Right ventricle myocardium inferior (tissue), 1 donor: Measurements from ENCODE around the gene CCNE1. TPM values are rescaled to one million over a fixed set of nuclear protein-coding genes. Genes with fewer than 3 reads are reported as not detected.
"Not testable (repeated sequence)": the region's sequence is repeated elsewhere in the genome, so short reads cannot be mapped to it uniquely, and the experiment has no call there.

Source experiments
- ATAC-seq: fragments of 200-7000 bp; cut with Tn5 transposase; one replicate; pipeline ENCODE4 v1.9.1; 2020; ENCODE audit warnings: mild to moderate bottlenecking, moderate library complexity
- DNase-seq: peaks from one replicate; pipeline ENCODE4 v3.0.0; 2021; ENCODE audit errors: missing footprints
- intact Hi-C: fragments of 100-400 bp; cut with DNase I; formaldehyde crosslinking; loops from one replicate; pipeline ENCODE4 v1.11.0; 2022
- total RNA-seq: library from RNA; stranded (reverse); fragmentation: NEBNext Ultra II Directional; extraction: Animal tissue kit (Norgen Biotek cat#: 25700); gene quantifications from one replicate; pipeline ENCODE4 v1.2.1, GENCODE V29; 2021
- donor health status: DM: no; HTN: yes; CAD: no; lungs with severe emphysema.

The CCNE1 gene
- total RNA-seq, 1 donor from 2014 or later, result 3.1 TPM

DNA sequence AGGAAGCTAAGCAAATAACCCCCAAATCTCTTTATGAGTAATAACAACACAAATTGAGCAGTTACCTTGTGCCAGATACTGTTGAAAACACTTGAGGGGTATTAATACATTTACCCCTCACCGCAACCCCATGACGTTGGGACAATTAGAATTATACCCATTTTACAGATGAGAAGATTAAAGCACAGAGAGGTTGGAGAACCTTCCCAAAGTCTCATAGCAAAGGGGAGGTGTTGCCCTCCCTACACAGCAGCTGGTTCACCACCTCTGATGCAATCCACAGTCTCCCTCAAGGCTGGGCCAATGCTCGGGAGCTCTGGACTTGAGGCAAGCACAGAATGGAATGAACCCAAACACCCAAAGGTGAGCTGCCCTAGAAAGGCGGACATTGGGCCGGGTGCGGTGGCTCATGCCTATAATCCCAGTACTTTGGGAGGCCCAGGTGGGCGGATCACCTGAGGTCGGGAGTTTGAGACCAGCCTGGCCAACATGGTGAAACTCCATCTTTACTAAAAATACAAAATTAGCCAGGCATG, 3.9 kb upstream of the CCNE1 start:
- intact Hi-C loops, result no loop called here
- DNase-seq, result peak; percentile 35
- no peak for ATAC-seq

DNA sequence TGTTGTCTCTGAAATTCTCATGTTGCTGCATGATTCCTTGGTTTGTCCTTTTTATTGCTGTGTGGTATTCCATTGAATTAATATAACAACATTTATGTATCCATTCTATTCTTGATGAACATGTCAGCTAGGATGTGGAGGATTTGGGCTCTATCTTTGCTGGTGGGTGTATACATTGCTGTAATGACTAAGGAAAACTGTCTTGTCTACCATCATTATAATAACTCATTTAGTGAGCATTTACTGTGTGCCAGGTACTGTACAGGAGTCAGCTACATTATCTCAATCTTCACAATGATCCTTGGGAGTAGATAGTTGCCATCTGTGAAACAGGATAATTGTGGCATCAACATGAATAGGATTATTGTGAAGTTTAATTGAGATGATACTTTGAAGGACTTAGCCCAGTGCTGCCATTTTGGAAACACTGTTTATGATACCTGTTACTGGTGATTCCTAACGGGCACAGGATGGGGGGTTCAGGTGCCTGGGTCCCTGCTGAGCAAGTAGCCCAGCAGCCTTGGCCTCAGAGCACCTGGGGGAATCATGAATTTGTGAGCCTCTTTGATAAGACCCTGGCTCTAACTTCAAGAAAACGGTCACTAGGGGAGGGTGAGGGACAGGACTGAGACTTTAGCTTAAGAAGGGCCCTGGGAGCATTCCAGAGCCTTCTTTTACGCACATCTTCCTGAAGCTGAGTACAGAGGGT, 1.8 kb upstream of the CCNE1 start:
- DNase-seq (peak; percentile 13), ATAC-seq (no peak)
- intact Hi-C loops, result no loop called here

DNA sequence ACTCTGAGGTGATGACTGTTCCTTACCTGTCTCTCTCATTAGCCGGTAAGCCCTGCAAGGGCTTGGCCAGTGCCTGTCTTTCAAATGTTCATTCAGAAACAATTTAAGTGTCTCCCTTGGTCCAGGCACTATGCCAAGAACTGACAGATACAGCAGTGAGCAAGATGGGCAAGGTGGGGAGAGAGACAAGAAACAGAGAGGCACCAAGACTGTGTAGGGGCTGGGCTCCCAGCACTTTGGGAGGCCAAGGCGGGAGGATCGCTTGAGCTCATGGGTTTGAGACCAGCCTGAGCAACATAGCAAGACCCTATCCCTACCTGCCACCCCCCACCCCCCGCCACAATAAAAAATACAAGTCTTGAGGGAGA, 1.3 kb upstream of the CCNE1 start:
- ATAC-seq (no peak), DNase-seq (peak; percentile 3)
- intact Hi-C loops, result no loop called here

DNA sequence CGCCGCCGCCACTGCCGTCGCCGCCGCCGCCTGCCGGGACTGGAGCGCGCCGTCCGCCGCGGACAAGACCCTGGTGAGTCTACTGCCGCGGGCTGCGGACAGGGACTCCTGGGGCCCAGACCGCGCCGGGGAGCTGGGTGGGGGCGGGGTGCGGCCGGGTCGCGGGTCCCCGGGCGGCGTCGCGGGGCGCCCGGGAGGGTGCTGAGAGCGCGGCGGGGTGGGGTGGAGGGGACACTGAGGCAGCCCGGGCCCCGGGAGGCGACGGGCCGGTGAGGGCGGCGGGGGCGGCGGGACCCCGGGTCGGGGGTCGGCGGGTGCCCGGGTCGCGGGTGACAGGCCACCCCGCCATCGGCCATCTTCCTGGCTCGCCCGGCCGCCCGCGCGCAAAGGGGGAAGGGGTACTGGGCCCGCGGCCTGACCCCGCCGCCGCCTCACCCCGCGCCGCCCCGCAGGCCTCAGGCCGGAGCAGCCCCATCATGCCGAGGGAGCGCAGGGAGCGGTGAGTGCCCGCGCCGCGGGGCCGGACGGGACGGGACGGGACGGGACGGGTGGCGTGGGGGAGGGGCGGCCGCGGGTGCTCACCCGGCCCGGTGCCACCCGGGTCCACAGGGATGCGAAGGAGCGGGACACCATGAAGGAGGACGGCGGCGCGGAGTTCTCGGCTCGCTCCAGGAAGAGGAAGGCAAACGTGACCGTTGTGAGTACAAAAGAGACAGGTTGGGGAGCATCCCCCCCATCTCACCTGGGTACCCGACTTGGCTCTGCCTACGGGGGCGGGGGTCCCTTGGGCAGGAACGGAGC, 489 bp downstream of the CCNE1 start:
- ATAC-seq (no peak), DNase-seq (peak; percentile 73)
- intact Hi-C loops, result no loop called here

DNA sequence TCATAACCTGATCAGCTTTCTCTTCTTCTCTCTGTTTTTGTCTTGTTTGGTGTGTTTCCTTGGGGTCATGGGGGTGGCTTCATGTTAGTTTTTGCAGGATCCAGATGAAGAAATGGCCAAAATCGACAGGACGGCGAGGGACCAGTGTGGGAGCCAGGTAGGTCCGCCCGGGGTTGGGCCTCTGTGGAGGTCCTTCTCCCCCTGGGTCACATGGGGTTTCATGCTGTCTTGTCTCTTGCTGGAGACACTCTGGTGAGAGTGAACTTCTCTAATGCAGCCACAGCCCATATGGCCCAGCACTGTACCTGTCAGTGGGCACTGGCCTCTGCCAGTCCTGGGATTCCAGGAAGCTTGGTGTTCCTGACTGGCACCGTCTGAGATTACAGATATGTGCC, 1.1 kb downstream of the CCNE1 start:
- intact Hi-C loops, result no loop called here
- no peak for ATAC-seq
- DNase-seq, result no peak

DNA sequence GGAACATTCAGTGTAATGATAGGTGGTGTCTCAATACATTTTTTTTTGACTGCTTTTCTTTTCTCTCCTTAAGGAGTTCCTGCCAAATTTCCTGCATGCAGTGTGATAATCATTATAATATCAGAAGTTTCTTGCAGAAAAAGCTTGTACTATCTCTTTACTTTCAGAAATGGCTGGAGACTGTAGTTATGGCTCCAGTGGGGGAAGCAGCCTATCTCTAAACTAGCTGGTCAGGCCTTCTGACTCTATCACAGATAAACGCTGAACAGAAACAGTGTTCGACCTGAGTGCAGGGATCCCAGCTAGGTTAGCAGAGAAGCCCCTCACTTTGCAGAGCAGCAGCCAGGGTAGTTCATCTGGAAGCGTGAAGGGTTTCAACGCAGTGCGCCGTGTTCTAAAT, 1.9 kb downstream of the CCNE1 start:
- ATAC-seq (no peak), DNase-seq (peak; percentile 15)
- intact Hi-C loops, result no loop called here

DNA sequence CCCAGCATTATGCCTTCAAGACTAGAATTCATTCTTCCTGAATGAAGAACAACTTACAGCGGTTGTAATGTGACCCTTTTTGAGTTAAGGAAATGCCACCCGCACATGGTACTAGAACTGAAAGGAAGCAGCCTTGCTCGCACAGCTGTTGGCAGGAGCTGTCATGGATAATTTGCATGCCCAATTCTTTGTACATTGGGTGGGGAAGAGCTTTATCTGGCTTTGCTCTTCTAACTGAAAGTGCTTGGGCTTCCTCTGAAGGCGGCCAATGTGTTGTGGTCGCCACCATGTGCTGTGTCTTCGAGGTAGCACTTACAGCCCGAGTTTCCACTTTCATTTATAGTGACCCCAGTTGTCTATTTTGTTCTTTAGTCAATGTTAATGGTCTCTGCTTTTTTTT, 3.4 kb downstream of the CCNE1 start:
- intact Hi-C loops, result no loop called here
- no peak for DNase-seq
- no peak for ATAC-seq

DNA sequence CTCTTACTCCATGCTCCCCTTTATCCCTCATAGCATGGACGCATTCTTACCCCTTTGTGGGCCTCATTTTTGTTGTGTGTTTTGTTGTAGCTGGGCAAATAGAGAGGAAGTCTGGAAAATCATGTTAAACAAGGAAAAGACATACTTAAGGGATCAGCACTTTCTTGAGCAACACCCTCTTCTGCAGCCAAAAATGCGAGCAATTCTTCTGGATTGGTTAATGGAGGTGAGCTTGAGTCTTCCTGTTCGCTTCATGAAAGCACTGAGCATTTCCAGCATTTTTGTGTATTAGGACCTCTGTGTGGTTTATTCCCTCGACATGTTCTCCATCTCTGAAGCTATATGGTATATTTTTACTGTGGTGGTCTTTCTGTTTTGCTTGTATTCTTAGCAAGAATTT, 5.5 kb downstream of the CCNE1 start:
- intact Hi-C loops, result no loop called here
- no peak for DNase-seq
- no peak for ATAC-seq

DNA sequence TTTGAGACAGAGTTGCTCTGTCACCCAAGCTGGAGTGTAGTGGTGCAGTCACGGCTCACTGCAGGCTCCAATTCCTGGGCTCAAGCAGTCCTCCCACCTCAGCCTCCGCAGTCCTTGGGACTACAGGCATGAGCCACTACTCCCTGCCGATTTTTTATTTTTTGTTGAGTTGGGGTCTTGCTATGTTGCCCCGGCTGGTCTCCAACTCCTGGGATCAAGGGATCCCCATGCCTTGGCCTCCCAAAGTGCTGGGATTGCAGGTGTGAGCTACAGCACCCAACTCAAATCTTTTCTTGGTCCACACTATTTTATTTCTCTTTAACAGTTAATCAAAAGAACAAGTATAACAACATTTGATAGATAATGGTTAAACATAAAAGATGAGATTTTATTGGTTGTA, 7.5 kb downstream of the CCNE1 start:
- DNase-seq (no peak), ATAC-seq (no peak)
- intact Hi-C loops, result no loop called here

DNA sequence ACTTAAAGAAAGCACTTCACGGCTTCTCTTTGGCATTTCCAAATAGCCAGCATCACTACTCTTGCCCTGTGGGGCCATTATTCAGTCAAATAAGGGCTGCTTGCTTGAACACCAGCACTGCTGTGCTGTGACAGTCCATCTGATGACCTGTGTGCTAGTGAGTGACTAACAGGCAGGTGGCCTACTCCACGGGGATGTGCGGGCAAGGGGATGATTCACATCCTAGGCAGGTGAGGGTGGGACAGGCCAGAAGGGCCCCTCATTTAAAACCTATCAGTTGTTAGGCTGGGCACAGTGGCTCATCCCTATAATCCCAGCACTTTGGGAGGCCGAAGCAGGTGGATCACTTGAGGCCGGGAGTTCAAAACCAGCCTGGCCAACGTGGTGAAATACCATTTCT, 8.2 kb downstream of the CCNE1 start:
- no peak for DNase-seq
- no peak for ATAC-seq
- intact Hi-C loops, result no loop called here

DNA sequence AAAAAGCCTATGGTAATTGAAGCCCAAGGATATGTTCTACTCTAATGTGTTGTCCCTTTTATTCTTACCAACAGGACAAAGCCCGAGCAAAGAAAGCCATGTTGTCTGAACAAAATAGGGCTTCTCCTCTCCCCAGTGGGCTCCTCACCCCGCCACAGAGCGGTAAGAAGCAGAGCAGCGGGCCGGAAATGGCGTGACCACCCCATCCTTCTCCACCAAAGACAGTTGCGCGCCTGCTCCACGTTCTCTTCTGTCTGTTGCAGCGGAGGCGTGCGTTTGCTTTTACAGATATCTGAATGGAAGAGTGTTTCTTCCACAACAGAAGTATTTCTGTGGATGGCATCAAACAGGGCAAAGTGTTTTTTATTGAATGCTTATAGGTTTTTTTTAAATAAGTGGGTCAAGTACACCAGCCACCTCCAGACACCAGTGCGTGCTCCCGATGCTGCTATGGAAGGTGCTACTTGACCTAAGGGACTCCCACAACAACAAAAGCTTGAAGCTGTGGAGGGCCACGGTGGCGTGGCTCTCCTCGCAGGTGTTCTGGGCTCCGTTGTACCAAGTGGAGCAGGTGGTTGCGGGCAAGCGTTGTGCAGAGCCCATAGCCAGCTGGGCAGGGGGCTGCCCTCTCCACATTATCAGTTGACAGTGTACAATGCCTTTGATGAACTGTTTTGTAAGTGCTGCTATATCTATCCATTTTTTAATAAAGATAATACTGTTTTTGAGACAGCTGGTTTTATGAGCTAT, 12.0 kb downstream of the CCNE1 start:
- DNase-seq (no peak), ATAC-seq (no peak)
- intact Hi-C loops, result no loop called here

DNA sequence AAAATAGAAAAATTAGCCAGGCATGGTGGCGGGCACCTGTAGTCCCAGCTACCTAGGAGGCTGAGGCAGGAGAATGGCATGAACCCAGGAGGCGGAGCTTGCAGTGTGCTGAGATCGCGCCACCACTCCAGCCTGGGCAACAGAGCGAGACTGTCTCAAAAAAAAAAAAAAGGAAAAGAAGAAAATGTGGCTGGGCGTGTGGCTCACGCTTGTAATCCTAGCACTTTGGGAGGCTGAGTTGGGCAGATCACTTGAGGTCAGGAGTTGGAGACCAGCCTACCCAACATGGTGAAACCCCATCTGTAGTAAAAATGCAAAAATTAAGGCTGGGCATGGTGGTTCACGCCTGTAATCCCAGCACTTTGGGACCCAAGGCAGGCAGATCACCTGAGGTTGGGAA, 13.5 kb downstream of the CCNE1 start:
- ATAC-seq, DNase-seq, intact Hi-C loops: not testable (repeated sequence)

DNA sequence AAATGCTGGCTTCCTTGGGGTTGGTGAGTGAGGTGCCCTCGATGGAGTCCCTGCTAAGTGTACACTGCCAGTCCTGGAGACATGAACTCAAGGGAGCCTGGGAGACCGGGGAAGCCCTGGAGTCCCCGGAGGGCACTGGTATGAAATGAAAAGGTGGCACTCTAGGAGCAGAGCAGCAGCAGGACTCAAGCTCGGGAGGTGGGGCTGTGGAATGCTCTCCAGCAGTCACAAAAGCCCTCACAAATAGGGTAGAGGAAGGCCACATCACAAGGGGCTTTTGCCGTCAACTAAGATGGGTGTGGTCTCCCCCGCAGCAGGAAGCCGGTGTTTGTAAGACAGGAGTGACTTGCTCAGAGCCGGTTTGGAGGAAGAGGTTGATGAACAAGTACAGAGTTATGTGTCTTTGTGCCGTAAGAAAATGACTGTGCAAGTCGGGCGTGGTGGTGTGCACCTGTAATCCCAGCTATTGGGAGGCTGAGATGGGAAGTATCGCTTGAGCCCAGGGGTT, 19.3 kb downstream of the CCNE1 start:
- ATAC-seq, result no peak
- intact Hi-C loops, result no loop called here
- DNase-seq, result no peak

DNA sequence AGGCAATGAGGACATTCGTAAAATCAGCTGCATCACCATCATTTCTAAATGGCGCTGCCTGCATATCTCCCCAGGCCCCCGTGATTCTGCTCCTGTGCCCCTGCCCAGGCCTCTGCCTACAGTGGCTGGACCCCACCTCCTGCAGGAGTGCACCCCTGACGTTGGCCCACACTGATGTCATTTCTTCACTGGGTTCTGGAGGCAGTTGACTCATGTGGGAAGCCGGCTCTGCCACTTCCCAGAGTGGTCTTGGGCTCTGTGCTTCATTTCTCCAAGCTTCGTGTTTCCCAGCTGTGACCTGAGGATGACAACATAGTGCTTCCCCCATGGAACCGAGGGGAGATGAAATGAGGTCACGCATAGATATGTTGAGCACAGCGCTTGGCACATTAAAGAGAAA, 19.9 kb downstream of the CCNE1 start:
- ATAC-seq (no peak), DNase-seq (no peak)
- intact Hi-C loops, result no loop called here

DNA sequence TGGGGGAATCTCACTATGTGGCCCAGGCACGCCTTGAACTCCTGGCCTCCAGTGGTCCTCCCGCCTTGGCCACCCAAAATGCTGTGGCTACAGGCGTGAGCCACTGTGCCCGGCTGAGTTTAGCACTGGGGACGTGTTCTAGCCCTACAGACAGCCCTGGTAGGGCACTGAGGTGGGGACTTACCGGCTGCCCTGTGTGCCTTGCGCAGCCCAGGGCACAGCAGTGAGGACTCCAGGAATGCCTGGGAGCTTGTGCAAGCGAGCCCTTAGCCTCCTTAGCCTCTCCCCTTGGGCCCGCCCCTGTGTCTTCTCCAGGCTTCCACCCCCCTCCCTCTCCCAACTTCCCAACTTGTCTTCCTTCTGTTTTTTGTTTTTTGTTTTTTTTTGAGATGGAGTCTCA, 21.0 kb downstream of the CCNE1 start:
- DNase-seq, result no peak
- ATAC-seq, result no peak
- intact Hi-C loops, result no loop called here

DNA sequence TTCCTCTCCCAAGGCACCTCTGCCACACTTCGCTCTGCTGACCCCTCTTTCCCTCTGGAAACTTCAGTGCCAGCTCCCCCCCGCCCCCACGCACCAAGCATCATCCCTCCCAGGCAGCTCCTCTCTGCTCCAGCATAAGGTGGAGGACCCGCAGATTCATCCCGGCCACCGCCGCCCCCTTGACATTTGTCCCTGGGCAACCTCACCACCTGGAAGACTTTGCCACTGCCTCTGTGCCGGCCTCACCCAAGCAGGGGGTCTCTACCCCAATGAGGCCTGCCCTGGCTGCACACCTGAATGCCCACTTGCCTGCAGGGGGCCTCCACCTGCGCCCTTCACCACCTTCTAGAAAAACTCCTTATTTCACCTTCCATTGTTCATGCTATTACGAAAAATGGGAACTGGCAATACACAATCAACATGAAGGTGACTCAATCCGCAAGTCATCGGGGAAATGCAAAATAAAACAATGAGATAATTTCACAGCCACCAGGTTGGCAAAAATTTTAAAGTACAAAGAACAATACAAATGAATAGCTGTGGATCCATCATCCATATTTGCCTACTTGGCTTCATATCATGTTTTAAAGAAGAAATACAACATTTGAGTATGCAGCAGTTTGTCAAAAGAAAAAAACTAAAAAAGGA, 21.9 kb downstream of the CCNE1 start:
- ATAC-seq (no peak), DNase-seq (no peak)
- intact Hi-C loops, result no loop called here

DNA sequence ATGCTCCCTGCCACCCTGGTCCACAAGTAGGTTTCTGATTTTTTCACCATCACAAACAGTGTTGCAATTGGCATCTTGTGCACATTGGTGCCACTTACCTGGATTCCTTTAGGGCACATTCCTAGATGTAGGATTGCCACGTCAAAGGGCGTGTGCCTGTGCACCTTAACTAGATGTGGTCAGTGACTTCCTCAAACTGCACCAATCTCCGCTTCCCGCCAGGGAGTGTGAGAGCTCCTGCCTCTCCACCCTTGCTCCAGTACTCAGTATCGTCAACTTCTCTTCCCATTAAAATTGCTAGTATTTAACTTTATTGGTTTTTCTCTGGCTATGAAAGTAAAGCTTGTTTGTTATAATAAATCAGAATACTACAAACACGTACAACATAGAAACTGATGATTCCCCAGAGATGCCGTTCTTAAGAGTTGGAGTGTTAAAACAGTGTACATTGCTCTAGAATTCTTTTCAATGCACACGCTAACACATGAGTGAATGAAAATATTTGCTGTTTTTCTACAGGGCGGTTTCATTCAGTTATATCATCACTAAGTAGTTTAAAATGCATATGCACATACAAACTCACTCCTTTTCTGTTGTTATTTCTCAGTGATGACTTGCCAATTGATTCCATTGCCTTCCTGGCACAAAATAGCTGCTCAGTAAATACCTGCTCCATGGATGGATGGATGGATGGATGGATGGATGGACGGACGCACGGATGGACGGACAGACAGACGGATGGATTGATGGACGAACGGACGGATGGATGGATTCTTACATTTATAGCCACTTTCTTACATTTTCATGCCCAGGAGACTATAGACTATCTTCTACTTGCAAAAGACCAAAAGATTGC, 23.4 kb downstream of the CCNE1 start:
- intact Hi-C loops, result no loop called here
- no peak for DNase-seq
- ATAC-seq, result no peak

DNA sequence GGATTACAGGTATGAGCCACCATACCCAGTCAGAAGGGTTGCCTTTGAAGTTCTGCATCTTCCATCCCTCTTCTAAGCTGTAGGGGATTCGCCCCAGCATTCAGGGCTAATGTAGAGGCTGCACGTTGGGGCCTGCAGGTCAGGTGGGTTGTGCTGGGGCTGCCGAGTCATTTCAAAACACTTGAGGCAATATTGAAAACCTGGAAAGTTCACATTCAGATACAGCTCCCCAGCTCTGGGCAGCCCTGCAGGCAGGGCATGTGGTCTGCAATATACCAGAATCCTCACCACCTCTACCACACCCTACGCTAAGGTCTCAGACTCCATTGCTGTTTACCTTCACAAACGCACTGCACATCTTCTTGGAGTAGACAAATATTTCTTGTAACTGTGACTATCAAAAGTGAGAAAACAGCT, 24.6 kb downstream of the CCNE1 start:
- intact Hi-C loops, result no loop called here
- ATAC-seq (no peak), DNase-seq (no peak)
